GM18517 (cell line): Measurements from ENCODE around the gene VPS13D.
"Not testable (repeated sequence)": the region's sequence is repeated elsewhere in the genome, so short reads cannot be mapped to it uniquely, and the experiment has no call there.

Source experiments
- ATAC-seq: cut with Tn5 transposase; IDR thresholded peaks from one replicate; pipeline ENCODE4 v1.9.1; 2021; ENCODE audit warnings: mild to moderate bottlenecking, moderate library complexity; ENCODE audit not compliant: unreplicated experiment

The VPS13D gene

GRCh38 chr1:12196641-12197482 is 33.0 kb upstream of the VPS13D start:
- ATAC-seq = no peak

- ATAC-seq = no peak
Measured at GRCh38 chr1:12197483-12197880, 32.3 kb upstream of the VPS13D start.

DNA sequence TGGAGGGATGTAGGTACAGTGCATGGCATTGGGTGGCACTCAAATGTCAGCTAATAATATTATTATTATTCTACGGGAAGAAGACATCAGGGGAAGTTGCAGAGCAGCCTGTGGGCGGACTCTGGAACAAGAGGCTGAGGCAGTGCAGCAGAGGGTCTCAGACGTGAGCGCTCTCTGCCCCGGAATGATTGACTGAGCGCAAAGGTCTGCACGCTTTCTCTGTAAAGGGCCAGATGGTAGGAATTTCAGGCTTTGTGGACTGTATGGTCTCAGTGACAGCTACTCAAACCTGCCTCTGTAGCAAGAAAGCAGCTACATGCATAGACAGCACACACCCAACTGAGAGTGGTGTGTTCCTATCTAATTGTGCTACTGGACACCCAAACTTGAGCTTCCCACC is 29.6 kb upstream of the VPS13D start:
- no peak for ATAC-seq

- peak; percentile 53 for ATAC-seq
Measured at GRCh38 chr1:12201352-12202189, 28.3 kb upstream of the VPS13D start.

GRCh38 chr1:12202190-12202497 is 27.7 kb upstream of the VPS13D start:
- no peak for ATAC-seq

- ATAC-seq = no peak
Measured at GRCh38 chr1:12202577-12202976, 27.3 kb upstream of the VPS13D start.

- no peak for ATAC-seq
Measured at GRCh38 chr1:12203216-12204007, 26.4 kb upstream of the VPS13D start.

DNA sequence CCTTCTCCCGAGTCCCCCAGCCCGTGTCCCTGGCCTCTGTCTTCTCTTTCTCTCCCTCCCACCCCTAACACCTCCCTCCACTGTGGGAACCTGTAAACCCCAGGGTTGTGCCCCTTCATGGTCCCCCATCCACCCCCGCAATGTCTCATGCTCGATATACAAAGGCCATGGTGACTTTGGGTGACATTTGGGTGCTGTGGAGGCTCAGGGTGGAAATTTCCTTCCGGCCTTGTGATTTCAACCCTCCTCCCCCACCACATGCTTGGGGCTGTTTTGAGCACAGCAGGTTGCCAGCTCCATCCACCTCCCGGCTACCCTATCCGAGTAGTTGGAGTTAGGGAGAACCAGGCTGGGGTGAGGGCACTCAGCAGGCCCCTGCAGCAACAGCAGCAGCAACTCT is 25.7 kb upstream of the VPS13D start:
- no peak for ATAC-seq

GRCh38 chr1:12204754-12205658 is 24.8 kb upstream of the VPS13D start:
- no peak for ATAC-seq

- ATAC-seq = no peak
Measured at GRCh38 chr1:12206238-12206637, 23.6 kb upstream of the VPS13D start.

- ATAC-seq = no peak
Measured at GRCh38 chr1:12206792-12207424, 22.9 kb upstream of the VPS13D start.

DNA sequence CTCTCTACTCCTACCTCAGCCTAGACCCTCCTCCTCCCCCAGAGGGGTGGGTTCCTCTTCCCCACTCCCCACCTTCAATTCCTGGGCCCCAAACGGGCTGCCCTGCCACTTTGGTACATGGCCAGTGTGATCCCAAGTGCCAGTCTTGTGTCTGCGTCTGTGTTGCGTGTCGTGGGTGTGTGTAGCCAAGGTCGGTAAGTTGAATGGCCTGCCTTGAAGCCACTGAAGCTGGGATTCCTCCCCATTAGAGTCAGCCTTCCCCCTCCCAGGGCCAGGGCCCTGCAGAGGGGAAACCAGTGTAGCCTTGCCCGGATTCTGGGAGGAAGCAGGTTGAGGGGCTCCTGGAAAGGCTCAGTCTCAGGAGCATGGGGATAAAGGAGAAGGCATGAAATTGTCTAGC is 21.6 kb upstream of the VPS13D start:
- no peak for ATAC-seq

DNA sequence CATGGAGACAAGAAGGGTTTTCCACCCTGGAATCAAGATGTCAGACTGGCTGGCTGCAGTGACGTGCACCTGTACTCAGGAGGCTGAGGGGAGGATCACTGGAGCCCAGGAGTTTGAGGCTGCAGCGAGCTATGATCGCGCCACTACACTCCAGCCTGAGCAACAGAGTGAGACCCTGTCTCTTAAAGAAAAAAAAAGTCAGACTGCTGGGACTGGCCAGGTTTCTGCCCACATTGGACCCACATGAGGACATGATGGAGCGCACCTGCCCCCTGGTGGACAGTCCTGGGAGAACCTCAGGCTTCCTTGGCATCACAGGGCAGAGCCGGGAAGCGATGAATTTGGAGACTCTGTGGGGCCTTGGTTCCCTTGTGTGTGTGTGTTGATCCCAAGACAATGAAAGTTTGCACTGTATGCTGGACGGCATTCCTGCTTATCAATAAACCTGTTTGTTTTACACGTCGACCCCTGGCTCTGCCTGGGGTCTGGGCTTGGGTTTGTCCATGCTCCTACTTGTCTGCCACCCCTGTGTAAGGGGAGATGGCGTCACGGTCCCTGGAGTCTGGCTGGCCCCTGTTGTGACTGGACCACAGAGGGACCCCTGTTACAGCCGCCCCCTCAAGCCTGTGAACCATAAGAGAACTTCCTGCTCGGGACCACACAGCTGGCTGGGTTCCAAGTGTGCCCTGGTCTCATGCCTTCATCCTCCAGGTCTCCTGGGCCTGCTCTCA is 20.9 kb upstream of the VPS13D start:
- peak; percentile 44 for ATAC-seq

GRCh38 chr1:12209495-12209832 is 20.4 kb upstream of the VPS13D start:
- ATAC-seq = no peak

GRCh38 chr1:12215118-12215961 is 14.5 kb upstream of the VPS13D start:
- ATAC-seq = no peak

DNA sequence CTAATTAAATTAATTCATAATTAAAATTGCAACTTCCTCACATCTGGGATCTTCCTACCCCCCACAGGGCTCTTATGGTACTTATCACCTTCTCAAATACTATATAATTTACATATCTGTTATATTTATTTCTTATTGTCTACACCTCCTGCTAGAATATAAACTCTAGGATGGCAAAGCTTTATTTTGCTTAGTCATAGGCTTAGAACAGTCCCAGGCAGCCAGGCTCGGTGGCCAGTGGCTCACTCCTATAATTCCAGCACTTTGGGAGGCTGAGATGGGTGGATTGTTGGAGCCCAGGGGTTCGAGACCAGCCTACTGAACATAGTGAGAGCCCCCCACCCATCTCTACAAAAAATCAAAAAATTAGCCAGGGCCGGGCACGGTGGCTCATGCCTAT is 10.0 kb upstream of the VPS13D start:
- no peak for ATAC-seq

DNA sequence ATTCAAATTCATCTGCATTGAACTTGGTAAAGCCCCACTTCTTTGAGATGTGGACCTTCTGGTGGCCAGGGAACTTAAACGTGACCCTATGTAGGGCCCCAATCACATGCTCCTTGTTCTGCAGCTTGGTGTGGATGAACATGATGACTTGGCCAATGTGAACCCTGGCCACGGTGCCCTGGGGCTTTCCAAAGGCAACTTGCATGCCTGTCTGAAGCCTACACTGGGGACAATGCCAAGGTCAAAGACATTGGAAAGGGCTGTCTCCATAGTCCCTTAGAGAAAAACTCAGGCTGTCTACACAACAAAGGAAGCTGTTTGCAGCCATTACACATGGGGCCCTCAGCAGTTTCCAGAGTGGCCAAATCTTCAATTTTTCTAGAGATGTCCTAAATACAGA is 8.9 kb upstream of the VPS13D start:
- no peak for ATAC-seq

- ATAC-seq = not testable (repeated sequence)
Measured at GRCh38 chr1:12222700-12223099, 7.1 kb upstream of the VPS13D start.
